AG09319 (cell line): ENCODE results near the gene NSD1.

ENCODE experiments used
- DNase-seq: peaks from one replicate; pipeline ENCODE4 v3.0.0-alpha.2; 2010; ENCODE audit warnings: low read depth; ENCODE audit errors: extremely low read depth
- CTCF ChIP-seq: IDR thresholded peaks from 2 replicates; pipeline ENCODE4 v1.5.1; 2011; ENCODE audit warnings: low read depth, mild to moderate bottlenecking, inconsistent platforms, low read length, moderate library complexity

The NSD1 gene

GRCh38 chr5:177293819-177294581, 160.4 kb downstream of the NSD1 start:
- no peak for TF ChIP-seq CTCF
- no peak for DNase-seq

- TF ChIP-seq CTCF, result no peak
Observed at GRCh38 chr5:177294632-177295031, 161.1 kb downstream of the NSD1 start.

GRCh38 chr5:177295924-177296323, 162.4 kb downstream of the NSD1 start:
- no peak for DNase-seq
- TF ChIP-seq CTCF, result no peak

More at GRCh38 chr5:177294632-177295031, 161.1 kb downstream of the NSD1 start:
- no peak for DNase-seq

GRCh38 chr5:177296581-177296980, 163.0 kb downstream of the NSD1 start:
- no peak for DNase-seq
- no peak for TF ChIP-seq CTCF

- TF ChIP-seq CTCF, result no peak
Observed at GRCh38 chr5:177297922-177298321, 164.3 kb downstream of the NSD1 start.

GRCh38 chr5:177299697-177300096, 166.1 kb downstream of the NSD1 start:
- no peak for DNase-seq
- no peak for TF ChIP-seq CTCF

More at GRCh38 chr5:177297922-177298321, 164.3 kb downstream of the NSD1 start:
- DNase-seq, result no peak

- TF ChIP-seq CTCF, result peak; percentile 25
- DNase-seq, result no peak
Observed at GRCh38 chr5:177300236-177300880, 166.8 kb downstream of the NSD1 start.
